ENCODE results near the gene PAX8. TPM values are rescaled to one million over a fixed set of nuclear protein-coding genes. Genes with fewer than 3 reads are reported as not detected.

Gene PAX8
- total RNA-seq, 1 experiment from 2014 or later: 12.6 TPM

GRCh38 chr2:113237604-113238160 is 41.0 kb downstream of the PAX8 start:
- peak; percentile 25 for DNase-seq (ENCODE audit: low read depth)

GRCh38 chr2:113236367-113237159 is 42.2 kb downstream of the PAX8 start:
- peak; percentile 61 for DNase-seq (ENCODE audit: low read depth)

GRCh38 chr2:113235347-113236226 is 43.1 kb downstream of the PAX8 start:
- DNase-seq (ENCODE audit: low read depth): peak; percentile 96

- DNase-seq (ENCODE audit: low read depth): peak; percentile 52
These were observed 43.9 kb downstream of the PAX8 start for GRCh38 chr2:113234721-113235346.

- DNase-seq (ENCODE audit: low read depth): peak; percentile 73
These were observed 44.8 kb downstream of the PAX8 start for GRCh38 chr2:113233593-113234550.

- DNase-seq (ENCODE audit: low read depth): no peak
These were observed 46.0 kb downstream of the PAX8 start for GRCh38 chr2:113232740-113233139.

GRCh38 chr2:113232123-113232522 is 46.6 kb downstream of the PAX8 start:
- DNase-seq (ENCODE audit: low read depth): no peak

- DNase-seq (ENCODE audit: low read depth): no peak
These were observed 47.7 kb downstream of the PAX8 start for GRCh38 chr2:113231064-113231463.

GRCh38 chr2:113230531-113230930 is 48.2 kb downstream of the PAX8 start:
- no peak for DNase-seq (ENCODE audit: low read depth)

GRCh38 chr2:113229795-113230194 is 48.9 kb downstream of the PAX8 start:
- DNase-seq (ENCODE audit: low read depth): no peak

- DNase-seq (ENCODE audit: low read depth): no peak
These were observed 49.6 kb downstream of the PAX8 start for GRCh38 chr2:113228991-113229716.

- DNase-seq (ENCODE audit: low read depth): no peak
These were observed 50.4 kb downstream of the PAX8 start for GRCh38 chr2:113228351-113228750.

- no peak for DNase-seq (ENCODE audit: low read depth)
These were observed 51.0 kb downstream of the PAX8 start for GRCh38 chr2:113227698-113228097.

GRCh38 chr2:113227290-113227689 is 51.4 kb downstream of the PAX8 start:
- DNase-seq (ENCODE audit: low read depth): peak; percentile 44

GRCh38 chr2:113226462-113226861 is 52.3 kb downstream of the PAX8 start:
- DNase-seq (ENCODE audit: low read depth): no peak

GRCh38 chr2:113225263-113226259 is 53.2 kb downstream of the PAX8 start:
- peak; percentile 87 for DNase-seq (ENCODE audit: low read depth)

- no peak for DNase-seq (ENCODE audit: low read depth)
These were observed 54.0 kb downstream of the PAX8 start for GRCh38 chr2:113224647-113225236.

- no peak for DNase-seq (ENCODE audit: low read depth)
These were observed 54.9 kb downstream of the PAX8 start for GRCh38 chr2:113223813-113224212.
